Keratinocyte (primary cell): ENCODE measurements around the gene GATAD2B. TPM values are rescaled to one million over a fixed set of nuclear protein-coding genes. Genes with fewer than 3 reads are reported as not detected.

Source experiments
- DNase-seq: peaks from one replicate; pipeline ENCODE4 v3.0.0-alpha.2; 2011; ENCODE audit warnings: low read depth, missing footprints, low spot score
- FAIRE-seq: peaks from 2 replicates; lab custom pipeline; 2011; peaks lifted over from hg19 to GRCh38; lab: Jason Lieb, UNC
- H2AFZ ChIP-seq: 2 replicates; pipeline ENCODE4 v1.6.0; 2012; ENCODE audit warnings: low read length, control low read depth, inconsistent platforms; ENCODE audit not compliant: control insufficient read depth
- H3K27ac ChIP-seq: 2 replicates; pipeline ENCODE4 v1.5.1; 2011; ENCODE audit warnings: low read length; ENCODE audit not compliant: control insufficient read depth, insufficient read depth
- H3K27me3 ChIP-seq: 3 replicates; pipeline ENCODE4 v1.6.0; 2011; ENCODE audit warnings: low read length; ENCODE audit not compliant: control insufficient read depth, insufficient read depth; ENCODE audit errors: extremely low read depth
- H3K36me3 ChIP-seq, 2 experiments: 2 replicates in 1 of 2; 3 replicates in 1 of 2; pipeline ENCODE4 v1.5.1; 2011; ENCODE audit warnings: low read length in 2 of 2, mild to moderate bottlenecking in 1 of 2; ENCODE audit not compliant: control insufficient read depth in 2 of 2, insufficient read depth in 2 of 2; ENCODE audit errors: extremely low read depth in 1 of 2
- H3K4me1 ChIP-seq: 3 replicates; pipeline ENCODE4 v1.5.1; 2011; ENCODE audit warnings: low read length; ENCODE audit not compliant: control insufficient read depth, insufficient read depth; ENCODE audit errors: extremely low read depth
- H3K4me2 ChIP-seq: 3 replicates; pipeline ENCODE4 v1.6.0; 2011; ENCODE audit warnings: low read depth, low read length; ENCODE audit not compliant: control insufficient read depth, insufficient read depth; ENCODE audit errors: extremely low read depth
- H3K4me3 ChIP-seq, 3 experiments: fragments of 200-600 bp in 1 of 3; sonication (generic) in 1 of 3; 2 replicates in 2 of 3; 3 replicates in 1 of 3; pipeline ENCODE4 v1.5.1; 2011 to 2016; ENCODE audit warnings: low read length in 3 of 3, mild to moderate bottlenecking in 3 of 3, control low read depth in 2 of 3, inconsistent platforms in 1 of 3, low read depth in 1 of 3, mixed read lengths in 1 of 3, mixed run types in 1 of 3, moderate library complexity in 1 of 3; ENCODE audit not compliant: control insufficient read depth in 2 of 3, insufficient read depth in 2 of 3; ENCODE audit errors: extremely low read depth in 1 of 3
- H3K79me2 ChIP-seq: 2 replicates; pipeline ENCODE4 v1.6.0; 2012; ENCODE audit warnings: low read length; ENCODE audit not compliant: control insufficient read depth, insufficient read depth
- H3K9ac ChIP-seq: 3 replicates; pipeline ENCODE4 v1.6.0; 2011; ENCODE audit warnings: low read length; ENCODE audit not compliant: control insufficient read depth, insufficient read depth; ENCODE audit errors: extremely low read depth
- H3K9me1 ChIP-seq: 3 replicates; pipeline ENCODE4 v1.6.0; 2011; ENCODE audit warnings: low read length; ENCODE audit not compliant: control insufficient read depth, insufficient read depth; ENCODE audit errors: extremely low read depth
- H3K9me3 ChIP-seq: 2 replicates; pipeline ENCODE4 v1.5.1; 2012; ENCODE audit warnings: low read depth, low read length; ENCODE audit not compliant: control insufficient read depth
- H4K20me1 ChIP-seq: 3 replicates; pipeline ENCODE4 v1.6.0; 2011; ENCODE audit warnings: low read length; ENCODE audit not compliant: control insufficient read depth, insufficient read depth; ENCODE audit errors: extremely low read depth
- CTCF ChIP-seq, 3 experiments: IDR thresholded peaks in 1 of 3; conservative IDR thresholded peaks in 1 of 3; optimal IDR thresholded peaks in 1 of 3; 2 replicates in 2 of 3; 3 replicates in 1 of 3; pipeline versions ENCODE3 to v1.5.1; 2011; ENCODE audit warnings: low read length in 3 of 3, mild to moderate bottlenecking in 3 of 3, moderate library complexity in 2 of 3, control low read depth in 1 of 3, inconsistent platforms in 1 of 3; ENCODE audit not compliant: insufficient read depth in 2 of 3; ENCODE audit errors: extremely low read depth in 1 of 3
- EZH2 ChIP-seq: IDR thresholded peaks from one replicate; pipeline ENCODE4 v1.6.1; 2012; ENCODE audit warnings: inconsistent platforms, mild to moderate bottlenecking, low read length, moderate library complexity
- dilution Hi-C: fragments of 300-500 bp; cut with MboI; formaldehyde crosslinking; loops from one replicate; pipeline ENCODE4 v1.7.0; 2020; ENCODE audit warnings: low sequenced_read_pairs; ENCODE audit not compliant: extremely low pct_ligation_motif_present
- polyA plus RNA-seq, 5 experiments: library from polyadenylated mRNA; depleted of rRNA in 3 of 5; stranded (reverse) in 3 of 5; stranded (forward) in 1 of 5; unstranded in 1 of 5; fragments of >200 nt; gene quantifications; 1 replicate in 1 of 5; 2 replicates in 3 of 5; 3 replicates in 1 of 5; pipeline versions ENCODE4 v1.2.1 to v1.2.3, GENCODE V29; 2011 to 2012; ENCODE audit warnings: missing spikeins in 2 of 5, low read depth in 1 of 5, low replicate concordance in 1 of 5

GATAD2B gene
- polyA plus RNA-seq, 1 donor (not counting 4 experiments of a cell fraction or from before 2014, with no cell fraction given), result 6.1 TPM

GRCh38 chr1:153921803-153922075, 1.0 kb downstream of the GATAD2B start:
- FAIRE-seq (no peak), DNase-seq (no peak)
- Histone ChIP-seq H3K36me3 (peaks cover 2 to 3% of the 10 kb centered on the region in 2 experiments), H3K4me2 (peak overlapping the region; percentile 93), H3K9me1 (no peaks in the 10 kb centered on the region), H3K9me3 (no peaks in the 10 kb centered on the region), H3K4me3 (peak overlapping the region; percentile 56 to 84 (median 78)), H3K27me3 (no peaks in the 10 kb centered on the region), H3K79me2 (peaks cover 53% of the 10 kb centered on the region), H2AFZ (peak overlapping the region; percentile 27), H4K20me1 (peaks cover 10% of the 10 kb centered on the region), H3K27ac (peak overlapping the region; percentile 76), H3K4me1 (peaks cover 22% of the 10 kb centered on the region), H3K9ac (peak overlapping the region; percentile 85)
- dilution Hi-C loops, result no loop called here
- TF ChIP-seq CTCF (optimal IDR thresholded peaks at IDR 0.05 in 1 of 3, IDR thresholded peaks at IDR 0.05 in 1 of 3, conservative IDR thresholded peaks at IDR 0.05 in 1 of 3; ENCODE audit: extremely low read depth in 1 of 3, insufficient read depth in 2 of 3, low read length in 3 of 3) (no peak), EZH2 (no peak)

GRCh38 chr1:153921080-153921802, 1.5 kb downstream of the GATAD2B start:
- H3K4me2 ChIP-seq, result peak overlapping the region; percentile 93
- no peaks in the 10 kb centered on the region for H3K27me3 ChIP-seq
- no peaks in the 10 kb centered on the region for H3K9me3 ChIP-seq
- DNase-seq (no peak), FAIRE-seq (no peak)
- dilution Hi-C loops, result no loop called here
- peaks cover 2 to 3% of the 10 kb centered on the region in 2 experiments for H3K36me3 ChIP-seq
- H3K9ac ChIP-seq, result peak overlapping the region; percentile 85
- peak overlapping the region; percentile 76 for H3K27ac ChIP-seq
- H3K79me2 ChIP-seq, result peaks cover 58% of the 10 kb centered on the region
- no peaks in the 10 kb centered on the region for H3K9me1 ChIP-seq
- H3K4me1 ChIP-seq, result peaks cover 22% of the 10 kb centered on the region
- no peak for TF ChIP-seq EZH2
- no peak for TF ChIP-seq CTCF (optimal IDR thresholded peaks at IDR 0.05 in 1 of 3, IDR thresholded peaks at IDR 0.05 in 1 of 3, conservative IDR thresholded peaks at IDR 0.05 in 1 of 3; ENCODE audit: extremely low read depth in 1 of 3, insufficient read depth in 2 of 3, low read length in 3 of 3)
- H2AFZ ChIP-seq, result no peak overlapping the region
- H4K20me1 ChIP-seq, result peaks cover 10% of the 10 kb centered on the region
- peak overlapping the region; percentile 56 to 84 (median 78) for H3K4me3 ChIP-seq
